ENCODE measurements around the gene COL27A1.

COL27A1 gene

DNA sequence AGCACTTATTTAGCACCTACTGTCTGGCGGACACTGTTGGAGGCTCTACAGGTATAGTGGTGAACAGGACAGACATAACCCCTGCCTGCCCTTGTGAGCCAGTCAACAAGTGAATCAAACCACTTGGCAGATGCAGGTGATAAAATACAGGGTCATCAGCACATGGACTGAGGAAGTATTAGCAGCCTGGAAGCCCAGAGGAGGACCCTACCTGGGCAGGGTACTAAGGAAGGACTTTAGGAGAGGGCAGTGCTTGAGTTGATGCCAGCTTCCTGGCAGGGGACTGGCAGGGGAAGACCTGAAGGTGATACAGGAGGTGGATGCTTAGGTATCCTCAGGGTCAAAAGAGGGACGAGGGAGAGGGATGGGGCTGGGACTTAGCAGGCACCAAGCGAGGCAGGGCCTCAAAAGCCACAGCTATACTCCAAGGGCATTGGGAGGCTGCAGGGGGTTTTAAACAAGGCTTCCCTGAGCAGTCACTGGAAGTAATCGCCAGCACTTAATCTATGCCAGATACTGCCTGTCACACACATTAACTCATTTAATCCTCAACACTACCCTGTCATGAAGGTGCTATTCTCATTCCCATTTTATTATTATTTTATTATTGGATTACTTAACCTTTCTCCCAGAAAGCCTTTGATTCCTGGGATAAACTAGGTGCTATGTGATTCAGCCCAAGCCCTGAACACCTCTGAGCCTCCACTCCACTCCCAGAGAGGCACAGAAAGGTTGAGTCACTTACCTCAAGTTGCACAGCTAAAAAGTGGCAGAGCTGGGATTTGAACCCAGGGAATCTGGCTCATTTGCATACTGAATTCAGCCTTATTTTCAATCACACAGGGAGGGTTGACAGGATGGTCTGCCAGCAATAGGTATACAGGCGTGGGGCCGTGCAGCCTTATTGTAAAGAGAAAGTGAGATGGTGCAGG, 103.8 kb downstream of the COL27A1 start:
- no peaks in the 10 kb centered on the region; the same call in 1 of the 2 replicates for H3K4me1 ChIP-seq (ENCODE audit: insufficient read depth, low read length)
- no peaks in the 10 kb centered on the region; the same call in 1 of the 2 replicates for H3K36me3 ChIP-seq (ENCODE audit: insufficient read depth, low read length)
- no peaks in the 10 kb centered on the region for H3K9me3 ChIP-seq (ENCODE audit: control insufficient read depth, insufficient read depth, low read length)
- no peak overlapping the region for H3K9ac ChIP-seq (ENCODE audit: low read depth, low read length)

- no peaks in the 10 kb centered on the region for H3K9me3 ChIP-seq (ENCODE audit: control insufficient read depth, insufficient read depth, low read length)
- no peaks in the 10 kb centered on the region; the same call in 1 of the 2 replicates for H3K4me1 ChIP-seq (ENCODE audit: insufficient read depth, low read length)
- H3K9ac ChIP-seq (ENCODE audit: low read depth, low read length) = no peak overlapping the region
These were observed 104.6 kb downstream of the COL27A1 start for GRCh38 chr9:114259798-114260523.

DNA sequence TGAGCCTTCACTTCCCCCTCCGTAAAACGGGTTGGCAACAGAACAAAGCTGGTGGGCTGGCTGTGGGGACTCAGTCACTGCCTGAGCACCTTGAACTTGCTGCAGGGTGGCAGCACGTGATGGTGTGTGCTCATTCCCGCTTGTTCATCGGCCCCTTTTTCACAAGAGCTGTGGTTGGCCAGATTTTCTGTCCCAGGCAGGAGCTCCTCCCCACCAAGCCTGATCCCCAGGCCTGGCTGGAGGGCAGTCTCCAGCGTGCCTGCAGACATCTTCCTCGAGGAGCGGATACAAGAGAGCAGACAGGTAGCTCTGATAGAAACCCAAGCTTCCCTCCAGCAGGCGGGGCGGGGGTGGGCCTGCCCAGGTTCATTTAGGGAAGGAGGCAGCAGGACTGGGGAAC, 105.7 kb downstream of the COL27A1 start:
- no peaks in the 10 kb centered on the region; the same call in 1 of the 2 replicates for H3K36me3 ChIP-seq (ENCODE audit: insufficient read depth, low read length)
- no peaks in the 10 kb centered on the region for H3K9me3 ChIP-seq (ENCODE audit: control insufficient read depth, insufficient read depth, low read length)
- H3K9ac ChIP-seq (ENCODE audit: low read depth, low read length) = no peak overlapping the region
- H3K4me1 ChIP-seq (ENCODE audit: insufficient read depth, low read length) = no peaks in the 10 kb centered on the region; the same call in 1 of the 2 replicates

More at GRCh38 chr9:114259798-114260523, 104.6 kb downstream of the COL27A1 start:
- H3K36me3 ChIP-seq (ENCODE audit: insufficient read depth, low read length) = no peaks in the 10 kb centered on the region; the same call in 1 of the 2 replicates

DNA sequence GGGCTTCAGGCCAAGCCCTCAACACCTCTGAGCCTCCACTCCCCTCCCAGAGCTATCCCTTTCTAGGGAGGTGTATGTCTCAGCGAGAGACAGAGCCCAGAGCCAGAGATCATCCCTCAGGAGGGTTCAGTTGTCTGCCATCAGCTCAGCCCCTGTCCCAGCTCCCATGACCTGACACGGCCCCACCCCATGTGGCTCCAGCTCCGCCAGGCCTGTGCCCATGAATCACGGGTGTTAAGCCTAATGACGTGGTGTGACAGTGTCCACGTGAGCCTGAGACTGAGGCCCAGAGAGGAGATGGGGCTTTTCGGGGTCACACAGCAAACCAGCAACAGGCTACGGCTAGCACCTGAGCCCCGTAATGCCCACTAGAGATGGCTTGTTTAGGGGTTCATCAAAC, 106.7 kb downstream of the COL27A1 start:
- H3K9me3 ChIP-seq (ENCODE audit: control insufficient read depth, insufficient read depth, low read length) = no peaks in the 10 kb centered on the region
- H3K9ac ChIP-seq (ENCODE audit: low read depth, low read length) = no peak overlapping the region
- no peaks in the 10 kb centered on the region; the same call in 1 of the 2 replicates for H3K36me3 ChIP-seq (ENCODE audit: insufficient read depth, low read length)
- H3K4me1 ChIP-seq (ENCODE audit: insufficient read depth, low read length) = no peaks in the 10 kb centered on the region; the same call in 1 of the 2 replicates

DNA sequence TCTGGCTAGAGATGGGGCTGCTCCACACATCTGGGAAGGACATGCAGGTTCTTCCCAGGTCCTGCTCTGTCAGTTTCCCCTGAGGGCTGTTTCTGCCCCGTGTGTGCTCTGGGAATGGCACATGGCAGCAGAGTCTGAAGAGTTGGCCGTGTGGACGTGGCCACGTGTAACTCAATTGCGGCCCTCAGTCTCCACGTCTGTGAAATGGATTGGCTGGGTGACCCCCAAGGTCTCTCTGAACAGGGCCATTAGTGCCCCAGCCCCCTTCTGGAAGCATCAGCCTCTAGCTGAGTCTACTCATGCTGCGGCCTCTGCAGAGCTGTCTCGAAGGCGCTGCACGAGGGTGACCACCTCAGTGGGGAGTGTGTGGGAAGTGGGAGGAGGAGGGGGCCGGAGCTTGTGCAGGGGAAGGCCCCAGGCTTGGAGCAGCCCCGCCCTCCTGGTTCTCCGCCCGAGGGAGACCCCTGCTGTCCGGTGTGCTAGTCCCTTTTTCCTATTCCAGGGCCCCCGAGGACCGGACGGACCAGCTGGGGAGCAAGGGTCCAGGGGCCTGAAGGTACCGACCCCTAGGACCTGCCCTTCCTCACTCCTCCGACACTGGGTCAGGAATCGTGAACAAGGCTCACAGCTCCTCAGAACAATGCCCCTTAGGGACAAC, 108.6 kb downstream of the COL27A1 start:
- Histone ChIP-seq H3K4me1 (ENCODE audit: insufficient read depth, low read length) (no peaks in the 10 kb centered on the region; the same call in 1 of the 2 replicates), H3K36me3 (ENCODE audit: insufficient read depth, low read length) (no peaks in the 10 kb centered on the region; the same call in 1 of the 2 replicates), H3K9me3 (ENCODE audit: control insufficient read depth, insufficient read depth, low read length) (no peaks in the 10 kb centered on the region), H3K9ac (ENCODE audit: low read depth, low read length) (no peak overlapping the region)

DNA sequence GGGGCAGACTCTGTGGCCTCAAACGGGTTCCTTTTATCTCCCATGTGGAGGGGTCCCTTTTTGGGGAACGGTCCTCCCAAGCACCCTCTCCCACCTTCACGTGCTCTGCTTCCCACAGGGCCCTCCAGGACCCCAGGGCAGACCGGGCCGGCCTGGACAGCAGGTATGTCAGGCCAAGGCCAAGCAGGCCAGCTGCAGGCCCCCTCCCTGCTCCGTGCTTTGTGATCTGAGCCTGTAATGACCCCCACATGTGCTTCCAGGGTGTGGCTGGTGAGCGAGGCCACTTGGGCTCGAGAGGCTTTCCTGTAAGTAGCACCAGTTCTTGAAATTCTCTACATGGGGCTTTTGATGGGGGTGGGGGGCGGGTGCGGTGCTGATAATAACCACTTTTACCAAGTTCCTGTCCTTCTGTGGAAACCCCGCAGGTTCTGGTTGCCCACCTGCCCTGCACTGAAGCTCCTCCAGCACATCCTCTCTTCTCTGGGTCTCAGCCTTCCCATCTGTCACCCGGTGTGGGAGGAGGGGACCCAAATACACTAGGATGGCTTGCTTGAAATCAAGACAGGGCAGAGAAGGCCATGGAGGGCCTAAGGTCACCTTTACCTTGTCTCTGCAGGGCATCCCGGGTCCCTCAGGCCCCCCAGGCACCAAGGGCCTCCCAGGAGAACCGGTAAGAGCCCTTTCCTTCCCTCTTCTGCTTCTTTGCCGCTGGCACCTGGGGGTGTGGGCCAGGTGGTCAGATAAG, 109.6 kb downstream of the COL27A1 start:
- H3K9me3 ChIP-seq (ENCODE audit: control insufficient read depth, insufficient read depth, low read length) = no peaks in the 10 kb centered on the region
- H3K4me1 ChIP-seq (ENCODE audit: insufficient read depth, low read length) = no peaks in the 10 kb centered on the region; the same call in 1 of the 2 replicates
- no peaks in the 10 kb centered on the region; the same call in 1 of the 2 replicates for H3K36me3 ChIP-seq (ENCODE audit: insufficient read depth, low read length)
- H3K9ac ChIP-seq (ENCODE audit: low read depth, low read length) = no peak overlapping the region

DNA sequence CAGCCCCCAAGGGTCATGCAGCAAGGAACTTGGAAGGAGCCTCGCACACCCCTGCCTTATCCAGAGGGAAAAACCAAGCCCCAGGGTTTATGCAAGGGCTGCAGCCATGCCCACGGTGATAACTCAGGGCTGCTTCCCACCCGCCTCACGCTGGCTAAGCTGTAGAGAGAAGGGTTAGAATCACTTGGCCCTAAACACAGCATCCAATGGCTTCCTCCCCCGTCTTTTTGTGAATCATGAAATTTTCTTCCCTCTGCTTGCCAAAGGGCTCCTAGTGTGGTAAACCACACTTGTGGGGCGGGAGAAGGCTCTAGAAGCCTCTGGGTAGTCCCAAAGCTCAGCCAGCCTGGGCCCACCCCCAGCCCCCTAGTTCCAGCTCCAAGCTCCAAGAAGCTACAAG, 111.6 kb downstream of the COL27A1 start:
- Histone ChIP-seq H3K36me3 (ENCODE audit: insufficient read depth, low read length) (peaks cover 6% of the 10 kb centered on the region; the same call in 1 of the 2 replicates), H3K9me3 (ENCODE audit: control insufficient read depth, insufficient read depth, low read length) (no peaks in the 10 kb centered on the region), H3K4me1 (ENCODE audit: insufficient read depth, low read length) (no peaks in the 10 kb centered on the region), H3K9ac (ENCODE audit: low read depth, low read length) (no peak overlapping the region)

DNA sequence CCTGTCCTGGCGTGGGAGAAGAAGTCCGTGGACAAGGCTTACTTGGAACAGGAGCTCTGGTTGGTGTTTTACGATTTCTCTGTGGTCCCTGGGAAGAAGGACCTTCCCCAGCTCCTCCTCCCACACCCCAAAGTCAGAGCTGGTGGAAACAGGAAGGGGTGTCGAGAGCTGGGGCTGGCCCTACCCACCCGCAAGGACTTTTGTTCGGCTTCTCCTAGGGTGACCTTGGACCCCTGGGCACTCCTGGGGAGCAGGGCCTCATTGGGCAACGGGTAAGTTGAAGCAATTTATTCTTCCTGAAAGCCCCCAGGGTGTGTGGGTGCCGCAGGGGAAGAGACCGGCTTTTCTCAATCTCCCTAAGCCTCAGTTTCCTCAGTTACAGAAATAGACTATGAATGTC, 113.7 kb downstream of the COL27A1 start:
- Histone ChIP-seq H3K4me1 (ENCODE audit: insufficient read depth, low read length) (no peaks in the 10 kb centered on the region), H3K9me3 (ENCODE audit: control insufficient read depth, insufficient read depth, low read length) (no peaks in the 10 kb centered on the region), H3K36me3 (ENCODE audit: insufficient read depth, low read length) (peaks cover 6% of the 10 kb centered on the region), H3K9ac (ENCODE audit: low read depth, low read length) (no peak overlapping the region)

DNA sequence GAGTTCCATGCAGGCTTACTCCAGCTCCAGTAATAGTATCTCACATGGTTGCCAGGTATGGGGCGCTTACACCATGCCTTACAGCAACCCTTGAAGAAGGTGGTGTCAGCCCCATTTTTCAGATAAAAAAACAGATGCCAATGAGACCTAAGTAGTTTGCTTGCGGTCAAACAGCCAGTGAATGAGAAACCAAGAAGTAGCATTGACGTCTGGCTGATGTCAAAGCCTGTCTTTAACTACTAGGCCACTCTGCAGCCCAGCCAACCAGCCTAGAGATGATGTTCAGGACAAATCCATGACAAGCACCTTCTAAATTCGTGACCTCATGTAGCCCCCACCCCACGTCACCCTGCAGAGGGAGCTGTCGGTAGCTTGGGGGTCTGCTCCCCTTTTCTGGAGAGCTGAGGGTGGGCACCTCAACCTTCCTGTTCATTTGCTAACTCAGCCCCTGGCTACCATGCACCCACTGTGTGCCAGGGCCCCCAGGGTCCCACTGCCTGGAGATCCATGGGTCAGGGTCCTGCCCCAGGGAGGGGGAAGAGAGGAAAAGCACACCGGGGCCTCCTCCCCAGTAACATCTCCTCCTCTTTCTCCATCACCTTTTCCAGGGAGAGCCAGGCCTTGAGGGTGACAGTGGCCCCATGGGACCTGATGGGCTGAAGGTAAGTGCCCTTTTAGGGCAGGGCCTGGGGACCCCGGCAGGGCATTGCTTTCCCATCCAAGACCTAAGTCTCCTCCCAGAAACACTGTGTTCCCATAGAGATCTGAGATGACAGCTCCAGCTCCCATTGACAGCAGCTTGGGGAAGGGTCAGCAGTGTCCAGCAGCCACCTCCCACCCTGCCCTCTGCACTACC, 115.0 kb downstream of the COL27A1 start:
- Histone ChIP-seq H3K36me3 (ENCODE audit: insufficient read depth, low read length) (peaks cover 6% of the 10 kb centered on the region), H3K9me3 (ENCODE audit: control insufficient read depth, insufficient read depth, low read length) (no peaks in the 10 kb centered on the region), H3K9ac (ENCODE audit: low read depth, low read length) (no peak overlapping the region), H3K4me1 (ENCODE audit: insufficient read depth, low read length) (no peaks in the 10 kb centered on the region)

DNA sequence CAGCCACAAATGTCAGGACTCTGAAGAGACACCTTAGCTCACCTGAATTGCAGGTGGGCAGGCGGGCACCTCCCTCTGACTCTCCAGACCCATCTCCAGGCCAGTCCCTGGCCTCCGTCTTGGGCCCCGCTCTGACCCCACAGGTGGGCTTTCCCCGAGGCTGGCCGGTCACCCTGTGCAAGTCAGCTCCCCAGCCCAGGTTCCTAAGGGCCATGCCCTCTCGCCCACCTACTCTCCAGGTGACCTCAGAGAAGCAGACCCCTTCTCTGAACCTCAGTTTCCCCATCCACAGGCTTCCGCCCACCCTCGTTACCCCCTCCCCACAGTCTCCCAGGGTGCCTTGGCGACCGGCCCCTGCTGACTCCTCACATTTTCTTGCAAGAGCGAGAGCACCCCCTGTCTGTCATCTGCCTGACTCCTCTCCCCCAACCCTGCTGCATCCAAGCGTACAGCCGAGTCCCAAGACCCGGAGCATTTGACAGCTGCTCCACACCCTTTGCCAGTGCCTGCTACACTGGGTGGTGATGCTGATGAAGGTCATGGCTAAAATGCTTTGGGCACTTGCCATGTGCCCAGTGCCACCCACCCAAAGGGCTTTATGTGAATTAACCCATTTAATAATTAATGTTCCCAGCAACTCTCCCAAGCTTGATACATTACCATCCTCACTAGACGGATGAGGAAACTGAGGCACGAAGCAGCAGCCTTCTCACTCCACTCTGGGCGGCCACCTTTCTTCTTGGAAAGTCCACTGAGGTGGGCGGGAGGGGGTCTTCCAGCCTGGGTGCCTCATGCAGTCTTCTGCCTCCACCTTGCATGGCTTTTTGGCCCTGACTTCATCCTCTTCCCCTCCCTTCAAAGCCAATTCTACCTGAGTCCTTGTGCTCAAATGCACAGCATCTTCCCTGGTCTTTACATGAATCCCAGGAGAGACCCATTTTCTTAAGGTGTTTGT, 116.5 kb downstream of the COL27A1 start:
- Histone ChIP-seq H3K9me3 (ENCODE audit: control insufficient read depth, insufficient read depth, low read length) (no peaks in the 10 kb centered on the region), H3K4me1 (ENCODE audit: insufficient read depth, low read length) (no peaks in the 10 kb centered on the region), H3K36me3 (ENCODE audit: insufficient read depth, low read length) (peaks cover 6% of the 10 kb centered on the region), H3K9ac (ENCODE audit: low read depth, low read length) (no peak overlapping the region)

DNA sequence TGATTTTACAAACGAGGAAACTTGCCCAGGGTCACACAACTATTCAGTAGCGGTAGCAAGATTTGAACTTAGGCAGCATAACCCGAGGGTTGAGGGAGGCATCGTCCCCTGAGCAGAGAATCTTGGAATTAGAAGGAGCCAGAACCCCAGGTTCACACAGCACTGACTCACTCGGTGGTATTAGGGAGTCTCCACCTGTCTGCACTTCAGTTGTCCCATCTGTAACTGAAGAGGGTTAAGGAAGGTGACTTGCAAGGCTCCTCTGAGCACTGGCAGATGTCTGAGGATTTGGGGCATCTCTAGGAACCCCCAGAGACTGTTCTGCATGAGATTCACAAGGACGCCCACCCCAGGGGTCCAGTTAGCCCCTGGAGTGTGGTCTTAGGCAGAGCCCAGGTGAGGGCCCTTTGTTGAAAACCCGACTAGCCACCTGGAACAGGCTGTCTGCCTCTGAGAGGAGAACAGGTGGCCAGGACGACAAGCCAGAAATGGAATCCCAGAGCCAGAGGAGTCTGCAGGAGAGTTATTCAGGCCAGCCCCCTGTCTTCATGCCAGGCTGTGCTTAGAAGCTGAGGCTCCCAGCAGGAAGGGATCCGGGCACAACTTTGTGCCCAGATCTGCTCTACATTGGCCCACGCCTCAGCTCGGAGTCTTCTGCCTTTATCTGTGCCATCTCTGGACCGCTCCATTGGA, 117.5 kb downstream of the COL27A1 start:
- Histone ChIP-seq H3K9me3 (ENCODE audit: control insufficient read depth, insufficient read depth, low read length) (no peaks in the 10 kb centered on the region), H3K9ac (ENCODE audit: low read depth, low read length) (no peak overlapping the region), H3K36me3 (ENCODE audit: insufficient read depth, low read length) (peaks cover 6% of the 10 kb centered on the region), H3K4me1 (ENCODE audit: insufficient read depth, low read length) (no peaks in the 10 kb centered on the region)

- no peaks in the 10 kb centered on the region; the same call in 1 of the 2 replicates for H3K4me1 ChIP-seq (ENCODE audit: insufficient read depth, low read length)
- no peaks in the 10 kb centered on the region for H3K9me3 ChIP-seq (ENCODE audit: control insufficient read depth, insufficient read depth, low read length)
- peaks cover 6% of the 10 kb centered on the region for H3K36me3 ChIP-seq (ENCODE audit: insufficient read depth, low read length)
- no peak overlapping the region for H3K9ac ChIP-seq (ENCODE audit: low read depth, low read length)
These were observed 118.1 kb downstream of the COL27A1 start for GRCh38 chr9:114273461-114273881.

Data from ES-I3 (cell line).